Measurements from ENCODE around the gene DBNDD2.
A peak's percentile ranks its signal among the peaks of the same experiment; 100 is the strongest.

GRCh38 chr20:45445805-45446562 is 37.9 kb downstream of the DBNDD2 start:
- TF ChIP-seq, protein P1, sequence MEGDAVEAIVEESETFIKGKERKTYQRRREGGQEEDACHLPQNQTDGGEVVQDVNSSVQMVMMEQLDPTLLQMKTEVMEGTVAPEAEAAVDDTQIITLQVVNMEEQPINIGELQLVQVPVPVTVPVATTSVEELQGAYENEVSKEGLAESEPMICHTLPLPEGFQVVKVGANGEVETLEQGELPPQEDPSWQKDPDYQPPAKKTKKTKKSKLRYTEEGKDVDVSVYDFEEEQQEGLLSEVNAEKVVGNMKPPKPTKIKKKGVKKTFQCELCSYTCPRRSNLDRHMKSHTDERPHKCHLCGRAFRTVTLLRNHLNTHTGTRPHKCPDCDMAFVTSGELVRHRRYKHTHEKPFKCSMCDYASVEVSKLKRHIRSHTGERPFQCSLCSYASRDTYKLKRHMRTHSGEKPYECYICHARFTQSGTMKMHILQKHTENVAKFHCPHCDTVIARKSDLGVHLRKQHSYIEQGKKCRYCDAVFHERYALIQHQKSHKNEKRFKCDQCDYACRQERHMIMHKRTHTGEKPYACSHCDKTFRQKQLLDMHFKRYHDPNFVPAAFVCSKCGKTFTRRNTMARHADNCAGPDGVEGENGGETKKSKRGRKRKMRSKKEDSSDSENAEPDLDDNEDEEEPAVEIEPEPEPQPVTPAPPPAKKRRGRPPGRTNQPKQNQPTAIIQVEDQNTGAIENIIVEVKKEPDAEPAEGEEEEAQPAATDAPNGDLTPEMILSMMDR (IDR thresholded peaks at IDR 0.05 in 8 of 11, conservative IDR thresholded peaks at IDR 0.05 in 3 of 11), result peak in 8 of 11 experiments; percentile 12 to 56 (median 46)
- TF ChIP-seq POLR2AphosphoS5 (IDR thresholded peaks at IDR 0.05), result no peak
- no peak for TF ChIP-seq POLR2A (IDR thresholded peaks at IDR 0.05)
